GM12892 (cell line): ENCODE data around the gene CYB5A.

Experiments used
- POLR2A ChIP-seq: IDR thresholded peaks from 2 replicates; pipeline ENCODE4 v1.6.1; 2011; ENCODE audit warnings: low read depth, low read length, control low read depth
- POLR2AphosphoS5 ChIP-seq: IDR thresholded peaks from 2 replicates; pipeline ENCODE4 v1.6.1; 2011; ENCODE audit warnings: low read depth, low read length, control low read depth
- TAF1 ChIP-seq: IDR thresholded peaks from 2 replicates; pipeline ENCODE4 v1.6.1; 2011; ENCODE audit warnings: low read depth, mild to moderate bottlenecking, control low read depth, low read length, borderline replicate concordance

DNA sequence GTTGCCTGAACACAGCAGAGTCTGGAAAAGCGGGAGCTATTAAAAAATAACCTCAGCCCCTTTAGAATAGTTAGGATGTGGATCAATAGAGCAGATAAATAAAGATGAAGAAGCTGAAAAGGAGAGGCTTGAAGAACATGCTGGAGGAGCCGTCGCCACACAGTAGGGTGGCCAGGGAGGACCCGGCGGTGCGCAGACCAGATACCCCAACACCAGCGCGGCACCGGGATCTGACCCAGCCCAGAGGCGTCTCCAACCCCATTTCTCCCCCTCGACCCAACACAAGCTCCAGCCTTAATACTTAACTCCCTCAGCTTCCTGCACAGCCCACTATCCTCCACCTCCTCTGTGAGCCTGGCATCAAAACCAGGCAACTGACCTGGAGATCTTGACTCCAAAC lies 16.0 kb downstream of the CYB5A start:
- no peak for TF ChIP-seq POLR2A
- no peak for TF ChIP-seq POLR2AphosphoS5
- TF ChIP-seq TAF1, result no peak
